ENCODE data around the gene GSTM1.
"Not testable (repeated sequence)": the region's sequence is repeated elsewhere in the genome, so short reads cannot be mapped to it uniquely, and the experiment has no call there.

The GSTM1 gene

DNA sequence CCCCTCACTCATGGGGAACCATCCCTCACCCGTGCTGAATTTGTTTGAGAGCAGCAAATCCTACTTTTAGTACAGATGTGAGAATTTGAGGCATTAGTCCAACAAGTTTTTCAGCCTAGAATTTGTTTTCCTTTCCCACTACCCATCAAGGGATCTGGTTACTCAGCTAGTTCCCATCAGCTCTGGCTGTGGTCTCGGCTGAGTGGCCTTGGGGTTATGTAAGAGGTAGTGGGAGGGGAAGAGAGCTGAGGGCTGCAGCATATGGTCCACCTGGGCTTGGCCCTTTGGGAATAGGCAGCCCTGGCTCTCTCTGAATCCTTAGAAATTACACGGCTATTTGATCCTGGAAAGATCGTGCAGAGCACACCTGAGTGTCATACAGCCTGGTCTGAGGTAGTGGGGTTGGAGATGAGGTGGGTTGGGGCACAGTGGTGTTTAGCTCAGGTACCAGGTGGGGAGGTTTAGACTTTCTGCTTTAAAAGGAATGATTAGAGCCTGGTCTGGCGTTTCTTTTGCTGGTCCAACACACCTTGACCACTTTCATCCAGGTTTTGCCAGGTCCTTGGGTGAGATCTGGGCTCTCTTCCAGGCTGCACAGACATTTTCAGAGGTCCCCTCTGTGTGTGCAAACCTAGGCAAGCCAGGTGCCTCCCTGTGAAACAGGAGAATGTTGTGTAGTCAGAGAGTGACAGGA is 27.5 kb upstream of the GSTM1 start:
- no peak for DNase-seq (ENCODE audit: low read depth in 2 of 2)

DNA sequence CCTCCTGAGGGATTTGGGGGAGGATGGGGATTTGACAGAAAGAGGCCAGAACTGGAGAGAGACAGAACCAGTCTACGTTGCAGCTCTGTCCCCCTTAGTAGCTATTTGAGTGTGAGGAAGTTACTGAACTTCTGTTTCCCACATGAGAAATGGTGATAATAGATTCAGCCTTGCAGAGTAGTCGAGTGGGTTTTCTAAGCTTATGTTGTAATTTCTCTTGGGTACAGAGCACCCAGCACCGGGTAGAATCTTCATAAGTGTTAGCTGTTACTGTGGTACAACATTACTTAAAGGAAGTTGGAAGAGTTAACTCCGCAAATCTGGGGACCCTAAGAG is 27.0 kb upstream of the GSTM1 start:
- not testable (repeated sequence) for DNase-seq (ENCODE audit: low read depth in 2 of 2)

DNA sequence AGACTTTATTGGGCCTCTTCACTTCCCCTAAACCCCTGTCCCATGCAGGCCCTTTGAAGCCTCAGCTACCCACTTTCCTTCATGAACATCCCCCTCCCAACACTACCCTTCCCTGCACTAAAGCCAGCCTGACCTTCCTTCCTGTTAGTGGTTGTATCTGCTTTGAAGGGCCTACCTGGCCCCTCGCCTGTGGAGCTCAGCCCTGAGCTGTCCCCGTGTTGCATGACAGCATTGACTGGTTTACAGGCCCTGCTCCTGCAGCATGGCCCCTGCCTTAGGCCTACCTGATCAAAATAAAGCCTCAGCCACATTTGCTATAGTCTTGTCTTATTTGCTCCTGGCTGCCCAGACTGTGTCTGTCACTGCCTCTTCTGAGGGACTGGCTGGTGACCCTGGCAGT is 26.2 kb upstream of the GSTM1 start:
- no peak for DNase-seq (ENCODE audit: low read depth in 2 of 2)

DNA sequence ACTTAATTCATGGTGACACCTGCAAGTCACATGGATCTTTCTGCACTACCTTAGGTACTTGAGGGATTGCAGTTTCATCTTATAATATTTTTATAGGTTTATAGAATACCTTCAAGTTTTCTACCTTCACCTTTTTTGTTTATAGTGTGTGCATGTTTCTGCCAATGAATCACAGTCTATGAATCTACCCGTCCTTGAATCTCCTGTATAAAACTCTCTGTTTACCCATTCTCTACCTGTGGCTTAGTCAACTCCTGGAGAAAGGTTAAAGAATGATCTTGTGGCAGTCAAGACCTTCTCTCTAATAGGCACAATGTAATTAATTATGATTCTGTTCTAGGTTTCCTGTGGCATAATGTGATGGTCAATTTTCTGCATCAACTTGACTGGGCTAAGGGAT is 22.9 kb upstream of the GSTM1 start:
- no peak for DNase-seq (ENCODE audit: low read depth in 2 of 2)

DNA sequence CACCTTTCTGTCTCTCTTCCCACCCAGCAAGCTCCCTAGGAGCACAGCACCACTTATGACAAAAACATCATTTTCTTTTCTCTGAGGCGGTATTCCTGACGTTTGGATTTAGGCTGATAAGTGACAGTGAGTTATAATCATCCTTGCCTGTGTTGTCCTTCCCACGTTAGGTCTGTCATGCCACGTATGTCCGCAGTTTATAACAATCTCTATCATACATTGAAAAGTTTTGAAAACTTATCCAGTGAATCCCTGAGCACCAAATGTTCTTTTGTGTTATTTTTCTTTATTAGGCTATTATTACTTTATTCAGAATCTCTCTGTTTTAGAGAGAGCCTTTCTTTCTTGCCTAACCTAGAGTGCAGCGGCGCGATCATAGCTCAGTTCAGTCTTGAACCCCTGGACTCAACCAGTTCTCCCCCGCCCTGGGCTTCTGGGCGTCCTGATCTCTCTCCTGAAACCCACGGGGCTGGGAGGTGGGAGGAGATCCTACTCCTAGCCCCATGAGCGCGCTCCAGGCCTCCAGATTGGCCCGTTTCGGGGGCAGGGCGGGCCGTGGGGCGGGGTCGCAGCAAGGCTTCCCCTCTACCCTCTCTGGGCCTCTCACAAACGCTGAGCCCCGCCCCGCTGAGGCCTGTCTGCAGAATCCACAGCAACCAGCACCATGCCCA is 20.0 kb upstream of the GSTM1 start, which contains the start of gene GSTM2:
Gene GSTM2, plus strand, starts transcription at position 606 of the 671 bp plus-strand sequence. Its CDS starts 59 bp downstream, at position 665.
- peak; percentile 33 to 49 for DNase-seq (ENCODE audit: low read depth in 2 of 2)

DNA sequence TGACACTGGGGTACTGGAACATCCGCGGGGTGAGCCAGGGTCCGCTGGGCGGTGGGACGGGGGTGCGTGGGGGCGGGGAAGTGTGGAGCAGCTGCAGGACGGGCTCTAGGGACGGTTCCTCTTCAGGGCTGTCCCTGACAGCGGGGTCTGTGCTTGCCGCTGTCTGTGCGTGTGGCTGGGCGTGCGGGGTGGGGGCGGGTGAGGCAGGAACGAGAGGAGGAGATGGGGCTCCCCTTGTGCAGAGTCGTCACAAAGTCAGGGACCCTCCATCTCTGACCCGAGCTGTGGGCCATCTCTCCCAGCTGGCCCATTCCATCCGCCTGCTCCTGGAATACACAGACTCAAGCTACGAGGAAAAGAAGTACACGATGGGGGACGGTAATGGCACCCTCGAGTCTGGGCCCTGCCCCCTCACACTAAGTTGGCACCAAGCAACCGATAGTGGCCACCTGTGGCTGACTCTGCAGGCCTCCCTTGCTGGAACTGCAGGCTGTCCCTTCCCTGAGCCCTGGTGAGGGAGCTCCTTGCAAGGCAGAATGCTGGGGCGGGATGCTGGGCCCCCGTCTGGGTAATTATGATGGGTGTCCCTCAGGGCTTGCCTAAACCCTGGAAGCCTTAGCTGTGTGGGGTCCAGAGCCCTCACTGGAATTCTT is 19.4 kb upstream of the GSTM1 start:
- DNase-seq (ENCODE audit: low read depth in 2 of 2) = no peak

DNA sequence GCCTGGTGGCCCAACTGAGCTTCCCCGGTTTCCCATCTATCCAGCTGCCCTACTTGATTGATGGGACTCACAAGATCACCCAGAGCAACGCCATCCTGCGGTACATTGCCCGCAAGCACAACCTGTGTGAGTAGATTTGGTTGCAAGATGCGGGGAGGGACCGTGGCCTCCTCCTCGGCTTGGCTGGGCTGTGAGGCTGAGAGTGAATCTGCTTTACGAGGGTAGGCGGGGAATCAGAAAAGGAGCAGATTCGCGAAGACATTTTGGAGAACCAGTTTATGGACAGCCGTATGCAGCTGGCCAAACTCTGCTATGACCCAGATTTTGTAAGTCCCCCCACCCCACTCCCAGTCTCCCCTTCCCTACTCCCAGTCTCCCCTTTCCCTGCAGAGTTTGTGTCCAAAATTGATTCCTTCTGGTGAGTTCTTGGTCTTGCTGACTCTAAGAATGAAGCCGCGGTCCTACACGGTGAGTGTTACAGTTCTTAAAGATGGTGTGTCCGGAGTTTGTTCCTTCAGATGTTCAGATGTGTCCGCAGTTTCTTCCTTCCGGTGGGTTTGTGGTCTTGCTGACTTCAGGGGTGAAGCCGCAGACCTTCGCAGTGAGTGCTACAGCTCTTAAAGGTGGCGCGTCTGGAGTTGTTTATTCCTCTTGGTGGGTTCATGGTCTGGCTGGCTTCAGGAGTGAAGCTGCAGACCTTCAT is 18.2 kb upstream of the GSTM1 start:
- no peak for DNase-seq (ENCODE audit: low read depth in 2 of 2)

DNA sequence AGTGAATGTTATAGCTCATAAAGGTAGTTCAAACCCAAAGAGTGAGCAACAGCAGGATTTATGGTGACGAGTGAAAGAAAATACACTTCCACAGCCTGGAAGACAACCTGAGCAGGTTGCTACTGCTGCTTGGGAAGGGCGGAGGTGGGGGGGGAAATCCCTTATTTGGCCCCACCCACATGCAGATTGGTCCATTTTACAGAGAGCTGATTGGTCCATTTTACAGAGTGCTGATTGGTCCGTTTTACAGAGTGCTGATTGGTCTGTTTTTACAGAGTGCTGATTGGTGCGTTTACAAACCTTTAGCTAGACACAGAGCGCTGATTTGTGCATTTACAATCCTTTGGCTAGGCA is 17.7 kb upstream of the GSTM1 start:
- DNase-seq (ENCODE audit: low read depth in 2 of 2) = not testable (repeated sequence)

DNA sequence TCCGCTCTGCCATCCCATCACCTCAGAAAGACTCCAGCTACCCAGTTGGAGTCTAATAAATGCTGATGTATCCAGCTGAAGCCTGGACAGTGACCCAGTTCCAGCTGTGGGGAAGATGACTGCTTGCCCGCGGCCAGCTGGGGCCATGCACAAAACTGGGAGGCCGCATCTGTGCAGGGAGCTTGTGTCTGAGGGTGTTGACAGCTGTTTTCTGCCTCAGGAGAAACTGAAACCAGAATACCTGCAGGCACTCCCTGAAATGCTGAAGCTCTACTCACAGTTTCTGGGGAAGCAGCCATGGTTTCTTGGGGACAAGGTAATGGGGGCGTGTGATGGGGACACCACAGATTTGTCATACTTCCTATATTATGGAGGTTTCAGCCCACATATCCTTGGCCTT is 16.6 kb upstream of the GSTM1 start:
- DNase-seq (ENCODE audit: low read depth in 2 of 2) = no peak

DNA sequence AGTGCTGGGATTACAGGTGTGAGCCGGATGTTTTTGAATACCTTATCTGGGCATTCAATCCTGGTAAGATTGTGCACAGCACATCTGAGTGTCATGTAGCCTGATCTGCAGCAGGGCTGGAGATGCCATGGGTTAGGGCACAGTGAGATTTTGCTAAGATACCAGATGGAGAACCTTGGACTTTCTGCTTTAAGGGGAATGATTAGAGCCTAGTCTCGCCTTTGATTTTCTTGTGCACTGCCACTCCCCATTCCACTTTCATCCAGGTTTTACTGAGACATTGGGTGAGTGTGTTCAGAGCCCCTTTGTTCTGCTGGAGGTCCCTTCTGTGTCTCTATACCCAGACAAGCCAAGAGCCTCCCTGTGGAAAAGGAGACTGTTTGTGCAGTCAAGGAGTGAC is 13.8 kb upstream of the GSTM1 start:
- DNase-seq (ENCODE audit: low read depth in 2 of 2) = not testable (repeated sequence)

DNA sequence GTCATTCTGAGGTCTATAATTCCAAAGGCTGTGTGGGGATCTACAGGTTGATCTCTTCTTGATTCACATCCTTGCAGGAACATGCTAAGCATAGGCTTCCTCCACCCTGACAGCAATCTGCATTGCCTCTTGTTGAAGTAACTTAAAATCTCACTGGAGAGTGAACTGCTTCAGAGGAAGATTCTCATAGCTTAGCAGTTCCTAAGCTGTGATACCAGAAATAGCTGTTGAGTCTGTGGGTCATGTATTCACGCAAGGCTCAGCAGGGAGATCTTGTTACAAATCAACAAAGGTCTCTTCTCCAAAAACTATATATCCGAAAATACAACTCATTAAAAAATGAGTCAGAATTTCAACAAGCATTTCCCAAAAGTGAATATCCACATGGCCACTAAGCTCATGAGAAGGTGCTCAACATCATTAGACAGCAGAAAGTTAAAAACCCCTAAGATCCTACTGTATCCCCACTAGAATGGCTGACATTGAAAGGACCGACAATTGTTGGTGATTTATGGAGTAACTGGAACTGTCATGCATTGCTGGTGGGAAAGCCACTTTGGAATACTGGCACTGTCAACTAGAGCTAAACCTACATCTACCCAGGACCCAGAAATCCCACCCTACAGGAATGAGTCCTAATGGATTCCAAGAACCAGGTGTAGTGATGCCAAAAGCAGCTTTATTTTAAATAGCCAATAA is 10.8 kb upstream of the GSTM1 start:
- DNase-seq (ENCODE audit: low read depth in 2 of 2) = not testable (repeated sequence)

DNA sequence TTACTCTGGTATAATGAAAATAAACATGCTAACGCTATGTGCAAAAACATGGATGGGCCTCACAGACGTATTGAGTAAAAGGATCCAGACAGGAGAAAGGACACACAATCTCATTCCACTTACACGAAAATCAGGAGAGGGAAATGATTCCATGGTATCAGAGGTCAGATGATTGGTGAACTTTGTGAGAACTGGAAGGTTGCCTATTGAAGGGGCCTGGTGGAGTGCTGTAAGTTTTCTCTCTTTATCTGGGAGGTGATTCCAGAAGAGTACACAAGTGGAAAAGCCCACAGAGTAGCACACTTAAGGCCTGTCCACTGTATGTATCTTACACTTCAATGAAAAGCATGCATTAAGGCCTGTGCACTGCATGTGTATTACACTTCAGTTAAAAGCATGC is 10.2 kb upstream of the GSTM1 start:
- no peak for DNase-seq (ENCODE audit: low read depth in 2 of 2)

DNA sequence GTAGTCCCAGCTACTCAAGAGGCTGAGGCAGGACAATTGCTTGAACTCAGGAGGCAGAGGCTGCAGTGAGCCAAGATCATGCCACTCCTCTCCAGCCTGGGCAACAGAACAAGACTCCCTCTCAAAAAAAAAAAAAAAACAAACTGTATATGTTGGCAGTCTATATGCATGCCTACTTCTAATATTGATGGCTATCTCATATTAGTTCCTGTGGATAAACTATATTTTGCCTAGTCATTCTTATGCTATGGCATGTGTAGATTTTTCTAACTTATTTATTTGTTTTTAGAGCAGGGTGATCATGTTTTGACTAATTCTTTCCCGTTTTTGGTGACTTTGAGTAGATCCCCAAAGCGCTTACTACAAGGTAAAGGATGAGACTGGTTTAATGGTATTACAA is 9.0 kb upstream of the GSTM1 start:
- not testable (repeated sequence) for DNase-seq (ENCODE audit: low read depth in 2 of 2)

DNA sequence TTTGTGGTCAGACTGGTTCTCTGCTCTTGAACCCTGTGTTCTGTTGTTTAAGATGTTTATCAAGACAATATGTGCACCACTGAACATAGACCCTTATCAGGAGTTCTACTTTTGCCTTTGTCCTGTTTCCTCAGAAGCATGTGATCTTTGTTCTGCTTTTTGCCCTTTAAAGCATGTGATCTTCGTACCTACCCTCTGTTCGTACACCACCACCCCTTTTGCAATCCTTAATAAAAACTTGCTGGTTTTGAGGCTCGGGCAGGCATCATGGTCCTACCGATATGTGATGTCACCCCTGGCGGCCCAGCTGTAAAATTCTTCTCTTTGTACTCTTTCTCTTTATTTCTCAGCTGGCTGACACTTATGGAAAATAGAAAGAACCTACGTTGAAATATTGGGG is 2.8 kb upstream of the GSTM1 start:
- not testable (repeated sequence) for DNase-seq (ENCODE audit: low read depth in 2 of 2)

DNA sequence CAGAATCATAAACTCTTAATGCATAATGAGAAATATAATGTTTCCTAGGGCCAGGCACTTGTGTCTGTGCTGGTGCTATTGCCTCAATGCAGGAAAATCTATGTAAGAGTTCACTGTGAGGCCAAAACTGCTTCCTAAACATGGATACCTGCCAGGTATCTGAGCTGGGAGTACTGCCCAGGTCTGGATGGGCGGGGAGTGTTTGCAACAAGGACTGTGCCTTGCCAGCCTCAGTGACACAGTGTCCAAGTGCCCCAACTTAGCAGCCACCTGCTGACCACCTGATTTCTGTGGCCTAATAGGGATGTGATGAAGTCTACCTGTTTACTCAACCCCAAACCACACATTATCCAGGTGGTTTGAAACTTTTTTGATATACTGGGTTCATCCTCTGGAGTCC is 2.2 kb upstream of the GSTM1 start:
- DNase-seq (ENCODE audit: low read depth in 2 of 2) = not testable (repeated sequence)

DNA sequence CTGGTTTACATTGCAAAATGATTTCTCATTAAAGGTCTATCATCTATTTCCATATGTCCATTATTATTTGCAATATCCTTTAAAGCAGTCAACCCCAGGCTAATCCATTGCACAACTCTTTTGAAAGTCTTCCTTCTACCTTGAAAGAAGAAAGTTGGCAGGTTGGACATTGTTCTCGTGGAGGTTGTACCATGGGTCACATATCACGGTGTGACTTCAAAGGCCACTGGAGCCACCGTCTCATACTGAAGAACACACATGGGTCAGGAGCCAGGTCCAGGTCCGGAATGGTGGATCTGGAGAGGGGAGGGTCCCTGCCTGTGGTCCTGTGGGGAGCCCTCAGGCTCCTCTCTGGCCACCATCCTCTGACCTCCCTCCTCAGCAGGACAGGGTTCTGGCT is 1.7 kb upstream of the GSTM1 start:
- not testable (repeated sequence) for DNase-seq (ENCODE audit: low read depth in 2 of 2)

DNA sequence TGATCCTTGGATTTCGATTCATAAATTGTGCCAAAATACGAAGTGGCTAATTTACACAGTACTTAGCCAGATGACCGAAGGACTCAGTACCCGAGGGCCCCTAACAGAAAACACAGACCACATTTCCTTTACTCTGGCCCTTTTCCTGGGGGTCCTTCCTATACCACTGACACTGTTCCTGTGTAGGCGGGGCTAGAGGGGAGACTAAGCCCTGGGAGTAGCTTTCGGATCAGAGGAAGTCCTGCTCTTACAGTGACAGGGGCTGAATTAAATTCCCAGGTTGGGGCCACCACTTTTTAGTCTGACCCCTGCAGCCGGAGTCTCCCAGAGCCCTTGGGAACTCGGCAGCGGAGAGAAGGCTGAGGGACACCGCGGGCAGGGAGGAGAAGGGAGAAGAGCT is 508 bp upstream of the GSTM1 start:
- DNase-seq (ENCODE audit: low read depth in 2 of 2) = not testable (repeated sequence)

DNA sequence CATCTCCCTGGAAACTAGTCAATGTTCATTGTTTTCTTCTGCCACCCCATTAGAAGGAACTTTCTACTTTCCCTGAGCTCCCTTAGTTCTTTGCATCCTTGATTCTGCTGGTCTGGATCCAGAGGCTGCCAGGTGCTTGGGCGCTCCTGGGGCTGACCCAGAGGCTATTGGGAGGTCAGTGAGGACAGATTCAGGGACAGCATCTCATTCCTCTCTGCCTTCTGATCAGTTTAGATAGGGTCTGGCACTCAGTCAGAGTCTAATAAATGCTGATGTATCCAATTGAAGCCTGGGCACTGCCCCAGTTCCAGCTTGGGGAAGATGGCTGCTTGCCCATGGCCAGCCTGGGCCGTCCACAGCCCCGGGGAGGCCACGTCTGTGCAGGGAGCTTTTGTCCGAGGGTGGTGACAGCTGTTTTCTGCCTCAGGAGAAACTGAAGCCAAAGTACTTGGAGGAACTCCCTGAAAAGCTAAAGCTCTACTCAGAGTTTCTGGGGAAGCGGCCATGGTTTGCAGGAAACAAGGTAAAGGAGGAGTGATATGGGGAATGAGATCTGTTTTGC is 2.3 kb downstream of the GSTM1 start:
- no peak for DNase-seq (ENCODE audit: low read depth in 2 of 2)

DNA sequence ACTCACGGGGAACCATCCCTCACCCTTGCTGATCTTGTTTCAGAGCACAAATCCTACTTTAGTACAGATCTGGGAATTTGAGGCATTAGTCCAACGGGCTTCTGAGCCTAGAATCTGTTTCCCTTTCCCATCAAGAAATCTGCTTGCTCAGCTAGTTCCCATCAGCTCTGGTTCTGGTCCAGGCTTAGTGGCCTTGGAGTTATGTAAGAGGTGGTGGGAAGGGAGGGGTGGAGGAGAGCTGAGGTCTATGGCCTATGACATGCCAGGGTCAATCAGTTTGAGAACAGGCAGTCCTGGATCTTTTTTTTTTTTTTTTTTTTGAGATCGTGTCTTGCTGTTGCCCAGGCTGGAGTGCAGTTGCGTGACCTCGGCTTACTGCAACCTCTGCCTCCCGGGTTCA is 4.1 kb downstream of the GSTM1 start:
- no peak for DNase-seq (ENCODE audit: low read depth in 2 of 2)

DNA sequence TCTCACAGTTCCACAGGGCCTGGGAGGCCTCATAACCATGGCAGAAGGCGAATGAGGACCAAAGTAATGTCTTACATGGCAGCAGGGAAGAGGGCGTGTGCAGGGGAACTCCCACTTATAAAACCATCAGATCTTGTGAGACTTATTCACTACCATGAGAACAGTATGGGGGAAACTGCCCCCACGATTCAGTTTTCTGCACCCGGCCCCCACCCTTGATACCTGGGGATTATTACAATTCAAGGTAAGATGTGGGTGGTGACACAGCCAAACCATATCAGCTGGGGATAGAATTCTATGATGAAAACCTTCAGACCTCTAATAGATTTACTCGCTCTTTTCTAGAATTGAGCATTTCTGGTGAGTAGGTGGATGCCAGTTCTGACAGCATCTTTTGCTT is 6.8 kb downstream of the GSTM1 start:
- not testable (repeated sequence) for DNase-seq (ENCODE audit: low read depth in 2 of 2)

DNA sequence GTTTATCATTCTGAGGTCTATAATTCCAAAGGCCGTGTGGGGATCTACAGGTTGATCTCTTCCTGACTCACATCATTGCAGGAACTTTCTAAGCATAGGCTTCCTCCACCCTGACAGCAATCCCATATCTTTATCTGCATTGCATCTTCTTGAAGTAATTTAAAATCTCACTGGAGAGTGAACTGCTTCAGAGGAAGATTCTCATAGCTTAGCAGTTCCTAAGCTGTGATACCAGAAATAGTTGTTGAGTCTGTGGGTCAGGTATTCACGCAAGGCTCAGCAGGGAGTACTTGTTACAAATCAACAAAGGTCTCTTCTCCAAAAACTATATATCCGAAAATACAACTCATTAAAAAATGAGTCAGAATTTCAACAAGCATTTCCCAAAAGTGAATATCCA is 7.5 kb downstream of the GSTM1 start:
- not testable (repeated sequence) for DNase-seq (ENCODE audit: low read depth in 2 of 2)

DNA sequence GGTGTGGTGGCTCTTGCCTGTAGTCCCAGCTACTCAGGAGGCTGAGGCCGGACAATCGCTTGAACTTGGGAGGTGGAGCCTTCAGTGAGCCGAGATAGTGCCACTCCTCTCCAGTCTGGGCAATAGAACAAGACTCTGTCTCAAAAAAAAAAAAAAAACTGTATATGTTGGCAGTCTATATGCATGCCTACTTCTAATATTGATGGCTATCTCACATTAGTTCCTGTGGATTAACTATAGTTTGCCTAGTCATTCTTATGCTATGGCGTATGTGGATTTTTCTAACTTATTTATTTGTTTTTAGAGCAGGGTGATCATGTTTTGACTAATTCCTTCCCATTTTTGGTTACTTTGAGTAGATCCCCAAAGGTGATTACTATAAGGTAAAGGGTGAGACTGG is 9.4 kb downstream of the GSTM1 start:
- DNase-seq (ENCODE audit: low read depth in 2 of 2) = no peak
